VCaP (cell line): ENCODE results near the gene C6orf141.

Source experiments
- H3K27ac ChIP-seq: fragments of 450-650 bp; 2 replicates; pipeline ENCODE4 v1.5.1; 2017
- TF ChIP-seq, protein P1 (sequence below): fragments of 450-650 bp; conservative IDR thresholded peaks from 2 replicates; pipeline ENCODE4 v1.5.1; 2017; ENCODE audit warnings: mild to moderate bottlenecking, moderate library complexity

Gene C6orf141

DNA sequence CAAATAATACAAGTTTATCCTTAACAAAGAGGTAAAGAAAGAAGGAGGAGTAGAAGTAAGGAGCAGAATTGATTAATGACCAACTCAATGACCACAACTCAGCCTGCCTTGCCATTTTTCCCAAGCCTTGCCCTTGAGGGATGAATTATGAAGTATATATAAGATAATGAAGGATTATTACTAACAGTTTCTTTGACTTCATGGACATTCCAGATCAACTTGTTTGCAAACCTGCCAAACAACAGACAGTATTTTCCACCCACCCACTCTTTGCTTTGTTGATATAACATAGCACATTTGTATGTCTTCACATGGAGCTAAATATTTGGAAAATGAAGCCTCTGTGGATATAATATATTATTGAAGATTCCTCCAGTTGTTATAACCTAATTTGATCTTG is 9.9 kb upstream of the C6orf141 start:
- TF ChIP-seq, protein P1, sequence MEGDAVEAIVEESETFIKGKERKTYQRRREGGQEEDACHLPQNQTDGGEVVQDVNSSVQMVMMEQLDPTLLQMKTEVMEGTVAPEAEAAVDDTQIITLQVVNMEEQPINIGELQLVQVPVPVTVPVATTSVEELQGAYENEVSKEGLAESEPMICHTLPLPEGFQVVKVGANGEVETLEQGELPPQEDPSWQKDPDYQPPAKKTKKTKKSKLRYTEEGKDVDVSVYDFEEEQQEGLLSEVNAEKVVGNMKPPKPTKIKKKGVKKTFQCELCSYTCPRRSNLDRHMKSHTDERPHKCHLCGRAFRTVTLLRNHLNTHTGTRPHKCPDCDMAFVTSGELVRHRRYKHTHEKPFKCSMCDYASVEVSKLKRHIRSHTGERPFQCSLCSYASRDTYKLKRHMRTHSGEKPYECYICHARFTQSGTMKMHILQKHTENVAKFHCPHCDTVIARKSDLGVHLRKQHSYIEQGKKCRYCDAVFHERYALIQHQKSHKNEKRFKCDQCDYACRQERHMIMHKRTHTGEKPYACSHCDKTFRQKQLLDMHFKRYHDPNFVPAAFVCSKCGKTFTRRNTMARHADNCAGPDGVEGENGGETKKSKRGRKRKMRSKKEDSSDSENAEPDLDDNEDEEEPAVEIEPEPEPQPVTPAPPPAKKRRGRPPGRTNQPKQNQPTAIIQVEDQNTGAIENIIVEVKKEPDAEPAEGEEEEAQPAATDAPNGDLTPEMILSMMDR, result no peak

DNA sequence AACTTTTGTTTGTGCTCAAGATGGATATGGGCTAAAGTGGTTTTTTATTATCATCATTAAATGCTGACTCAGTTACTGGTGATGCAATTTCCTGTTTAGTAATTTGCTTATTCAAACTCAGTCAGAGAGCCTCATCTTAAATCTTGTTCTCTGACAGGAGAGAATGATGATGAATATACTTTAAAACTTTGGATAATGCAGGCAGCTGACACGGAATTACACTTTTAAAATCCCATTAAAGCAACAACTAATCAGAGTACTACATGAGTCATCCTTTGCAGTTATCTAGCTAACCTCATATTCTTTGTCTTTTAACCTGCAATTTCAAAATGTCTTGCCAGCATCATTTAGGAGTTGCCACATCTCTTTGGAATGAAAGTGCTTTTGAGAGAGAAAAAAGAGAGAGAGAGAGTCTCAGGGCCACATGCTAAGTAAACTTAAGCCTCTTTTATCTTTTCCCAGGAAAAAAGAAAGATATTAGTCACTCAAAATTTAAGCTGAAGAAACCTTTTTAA is 9.2 kb upstream of the C6orf141 start:
- TF ChIP-seq, protein P1, result no peak
- H3K27ac ChIP-seq, result peak overlapping the region; percentile 59

More for the DNA sequence above, 9.9 kb upstream of the C6orf141 start:
- H3K27ac ChIP-seq, result no peak overlapping the region; the same call in 1 of the 2 replicates

DNA sequence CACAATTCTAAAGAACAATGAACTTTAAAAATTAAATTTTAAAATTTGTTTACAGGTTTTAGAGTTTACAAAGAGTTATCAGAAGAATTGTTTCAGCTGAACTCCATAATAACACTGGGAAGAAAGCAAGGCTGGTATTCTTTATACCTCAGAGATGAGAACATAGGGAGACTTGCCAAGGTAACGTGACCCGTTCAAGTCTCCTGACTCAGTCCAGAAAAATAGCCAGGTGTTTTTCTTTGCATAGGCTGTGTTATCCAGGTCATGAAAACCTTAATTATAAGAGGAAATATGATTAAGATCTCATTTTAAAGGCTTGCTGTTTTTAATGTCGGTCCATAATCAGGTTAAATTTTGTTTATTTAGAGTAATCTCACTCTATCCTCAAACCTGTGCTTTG is 8.5 kb upstream of the C6orf141 start:
- H3K27ac ChIP-seq, result peak overlapping the region; percentile 59
- TF ChIP-seq, protein P1, result no peak

DNA sequence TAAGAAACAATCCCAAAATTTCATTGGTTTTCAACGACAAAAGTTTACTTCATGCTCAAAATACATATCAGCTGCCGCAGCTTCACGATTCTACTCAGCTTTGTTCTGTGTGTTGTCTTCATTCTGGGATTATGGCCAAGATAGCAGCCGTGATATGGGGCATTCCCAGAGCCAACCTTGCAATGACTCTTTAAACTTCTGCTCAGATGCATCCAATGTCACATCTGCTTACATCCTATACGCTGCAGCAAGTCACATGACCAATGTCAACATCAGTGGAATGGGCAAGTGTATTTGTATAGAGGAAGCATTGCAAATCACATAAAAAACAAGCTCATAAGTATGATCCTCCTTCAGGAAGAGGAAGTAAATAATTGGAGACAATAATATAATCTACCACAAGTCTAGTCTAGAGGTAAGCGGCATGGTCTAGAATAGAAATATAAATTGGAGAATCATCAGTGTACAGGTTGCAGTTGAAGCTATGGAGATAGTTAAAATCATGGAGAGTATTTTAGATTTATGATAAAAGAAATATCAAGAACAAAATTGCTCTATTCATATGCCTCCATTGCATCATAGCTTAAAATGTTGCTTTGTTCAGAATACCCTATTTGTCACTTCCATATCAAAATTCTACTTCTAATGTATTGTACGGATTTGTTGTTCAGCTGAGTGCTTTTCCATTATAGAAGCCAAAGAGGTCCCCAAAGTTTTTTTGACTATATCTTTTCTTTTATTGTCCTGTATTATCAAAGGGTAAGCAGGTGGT is 7.2 kb upstream of the C6orf141 start:
- peak overlapping the region; percentile 59 for H3K27ac ChIP-seq
- TF ChIP-seq, protein P1, result no peak

DNA sequence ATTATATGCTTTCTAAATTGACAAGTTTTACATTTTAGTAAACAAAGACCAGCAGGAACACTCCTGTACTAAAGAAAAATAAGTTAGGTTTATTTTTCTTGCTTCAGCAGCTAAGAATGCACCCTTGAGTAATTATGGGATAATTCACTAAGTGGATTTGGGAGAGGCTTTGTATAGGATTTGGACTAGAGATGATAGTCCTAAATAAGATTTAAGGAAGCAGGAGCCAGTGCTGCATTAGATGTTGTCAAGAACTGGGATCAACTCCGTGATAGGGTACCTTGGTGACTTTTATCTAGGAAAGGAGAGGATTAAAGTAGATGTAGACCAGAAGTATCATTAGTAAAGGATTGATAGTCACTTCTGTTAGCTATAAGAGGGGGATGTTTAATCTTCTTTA is 4.1 kb upstream of the C6orf141 start:
- TF ChIP-seq, protein P1, result no peak

DNA sequence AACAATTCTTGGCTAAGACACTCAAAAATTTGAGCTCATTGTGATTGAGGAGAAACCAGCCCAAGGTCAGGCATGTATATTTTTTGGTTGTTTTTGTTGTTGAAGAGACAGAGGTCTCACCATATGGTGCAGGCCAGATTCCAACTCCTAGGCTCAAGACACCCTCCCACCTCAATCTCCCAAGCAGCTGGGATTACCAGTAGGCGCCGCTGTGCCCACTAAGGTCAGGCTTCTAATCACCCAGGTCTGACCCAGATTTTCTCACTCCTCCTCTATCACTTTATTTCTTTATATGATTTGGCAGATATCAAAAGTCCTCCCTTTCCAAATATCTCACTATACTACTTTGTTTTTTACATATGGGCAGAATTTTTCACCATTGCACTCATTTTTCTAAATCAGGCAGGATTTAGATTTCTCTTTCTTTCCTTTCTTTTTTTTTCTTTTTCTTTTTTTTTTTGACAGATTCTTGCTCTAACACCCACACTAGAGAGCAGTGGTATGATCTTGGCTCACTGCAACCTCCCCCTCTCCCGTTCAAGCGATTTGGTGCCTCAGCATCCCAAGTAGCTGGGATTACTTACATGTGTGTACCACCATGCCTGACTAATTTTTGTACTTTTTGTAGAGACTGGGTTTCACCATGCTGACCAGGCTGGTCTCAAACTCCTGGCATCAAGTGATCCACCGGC is 1.7 kb upstream of the C6orf141 start:
- no peak overlapping the region for H3K27ac ChIP-seq
- TF ChIP-seq, protein P1, result no peak

More for the DNA sequence above, 4.1 kb upstream of the C6orf141 start:
- no peak overlapping the region for H3K27ac ChIP-seq

DNA sequence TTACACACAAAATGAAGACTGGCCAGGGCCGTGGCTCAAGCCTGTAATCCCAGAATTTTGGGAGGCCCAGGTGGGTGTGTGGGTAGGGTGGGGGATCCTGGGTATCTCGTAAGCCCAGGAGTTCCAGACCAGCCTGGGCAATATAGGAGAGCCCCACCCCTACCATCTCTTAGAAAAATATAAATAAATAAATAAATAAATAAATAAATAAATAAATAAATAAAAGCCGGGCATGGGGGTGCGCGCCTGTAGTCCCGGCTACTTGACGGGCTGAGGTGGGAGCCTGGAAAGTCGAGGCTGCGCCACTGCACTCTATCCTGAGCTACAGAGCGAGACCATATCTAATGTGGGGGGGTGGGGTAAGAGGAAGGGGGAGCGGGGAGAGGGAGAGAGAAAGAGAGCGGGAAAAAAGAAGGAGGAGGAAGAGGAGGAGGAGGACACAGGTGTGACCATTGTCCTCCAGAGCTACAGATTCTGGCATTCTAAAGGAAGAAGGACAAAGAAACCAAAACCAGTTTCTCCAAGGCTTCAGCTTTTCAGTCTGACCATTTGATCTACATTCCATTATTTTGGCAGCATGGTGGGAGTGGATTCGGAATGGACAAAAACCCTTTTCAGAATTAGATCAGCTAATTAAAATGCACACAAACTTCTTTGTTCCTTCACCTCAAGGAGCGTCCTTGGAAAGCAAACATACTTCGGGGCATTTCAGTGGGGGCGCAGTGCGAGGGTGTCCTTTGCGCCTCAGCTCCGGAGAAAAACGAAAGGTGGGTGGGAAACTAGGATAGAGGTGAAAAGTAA is 577 bp upstream of the C6orf141 start:
- no peak overlapping the region for H3K27ac ChIP-seq

More for the DNA sequence above, 577 bp upstream of the C6orf141 start:
- TF ChIP-seq, protein P1, result no peak
